ENCODE measurements around the gene DNTTIP2. TPM values are rescaled to one million over a fixed set of nuclear protein-coding genes. Genes with fewer than 3 reads are reported as not detected.
"Not testable (repeated sequence)": the region's sequence is repeated elsewhere in the genome, so short reads cannot be mapped to it uniquely, and the experiment has no call there.

DNTTIP2 gene
- total RNA-seq, 2 donors from 2014 or later, result 56.2 to 74.7 TPM

- WGBS, 2 experiments (ENCODE audit: insufficient coverage in 1 of 2, insufficient read length in 1 of 2), result 91 to 100% methylated on average over 3 to 5 of the region's 5 CpGs
- Histone ChIP-seq H3K4me1 (ENCODE audit: control insufficient read depth, insufficient read depth, low read length) (peaks cover 6% of the 10 kb centered on the region), H3K9me3 (ENCODE audit: control insufficient read depth, low read length) (no peaks in the 10 kb centered on the region), H3K27ac (ENCODE audit: low read depth, low read length) (no peak overlapping the region), H3K36me3 (ENCODE audit: control insufficient read depth, insufficient read depth, low read length) (peaks cover 26% of the 10 kb centered on the region), H3K9ac (ENCODE audit: extremely low read depth, low read length, poor library complexity, severe bottlenecking) (no peak overlapping the region), H3K27me3 (ENCODE audit: control insufficient read depth, insufficient read depth, low read length, poor library complexity, severe bottlenecking) (no peaks in the 10 kb centered on the region), H3K4me3 (ENCODE audit: low read length) (no peak overlapping the region)
- peaks cover 23% of the 10 kb centered on the region for H3K36me3 Mint-ChIP-seq (ENCODE audit: low read depth)
- peaks cover 8% of the 10 kb centered on the region for H3K4me1 Mint-ChIP-seq
- H3K27ac Mint-ChIP-seq, result no peak overlapping the region
- no peaks in the 10 kb centered on the region for H3K9me3 Mint-ChIP-seq
- DNase-seq, result no peak
- H3K27me3 Mint-ChIP-seq (ENCODE audit: insufficient read depth), result peaks cover 3% of the 10 kb centered on the region
- H3K4me3 Mint-ChIP-seq, result no peak overlapping the region
- TF ChIP-seq CTCF (conservative IDR thresholded peaks at IDR 0.05), result no peak
Observed at GRCh38 chr1:93865253-93865652, 13.8 kb downstream of the DNTTIP2 start.

GRCh38 chr1:93864175-93864574, 14.8 kb downstream of the DNTTIP2 start:
- Histone ChIP-seq H3K9me3 (ENCODE audit: control insufficient read depth, low read length) (no peaks in the 10 kb centered on the region), H3K27me3 (ENCODE audit: control insufficient read depth, insufficient read depth, low read length, poor library complexity, severe bottlenecking) (no peaks in the 10 kb centered on the region), H3K36me3 (ENCODE audit: control insufficient read depth, insufficient read depth, low read length) (peaks cover 17% of the 10 kb centered on the region), H3K4me3 (ENCODE audit: low read length) (peak overlapping the region; percentile 43), H3K9ac (ENCODE audit: extremely low read depth, low read length, poor library complexity, severe bottlenecking) (no peak overlapping the region), H3K4me1 (ENCODE audit: control insufficient read depth, insufficient read depth, low read length) (peaks cover 6% of the 10 kb centered on the region), H3K27ac (ENCODE audit: low read depth, low read length) (no peak overlapping the region)
- Mint-ChIP-seq H3K9me3 (peaks cover 3% of the 10 kb centered on the region), H3K27ac (no peak overlapping the region), H3K27me3 (ENCODE audit: insufficient read depth) (peaks cover 7% of the 10 kb centered on the region), H3K4me3 (no peak overlapping the region), H3K36me3 (ENCODE audit: low read depth) (peaks cover 15% of the 10 kb centered on the region), H3K4me1 (peaks cover 8% of the 10 kb centered on the region)
- no peak for TF ChIP-seq CTCF (conservative IDR thresholded peaks at IDR 0.05)
- peak; percentile 67 for DNase-seq
- WGBS, 2 experiments (ENCODE audit: insufficient coverage in 1 of 2, insufficient read length in 1 of 2), result 65 to 77% methylated on average over 3 of the region's 3 CpGs

- not testable (repeated sequence) for H3K4me1 Mint-ChIP-seq; H3K9ac ChIP-seq (ENCODE audit: extremely low read depth, low read length, poor library complexity, severe bottlenecking); DNase-seq; H3K4me3 Mint-ChIP-seq; H3K27me3 Mint-ChIP-seq (ENCODE audit: insufficient read depth); H3K36me3 Mint-ChIP-seq (ENCODE audit: low read depth); H3K4me1 ChIP-seq (ENCODE audit: control insufficient read depth, insufficient read depth, low read length); H3K27ac Mint-ChIP-seq; H3K4me3 ChIP-seq (ENCODE audit: low read length); H3K27me3 ChIP-seq (ENCODE audit: control insufficient read depth, insufficient read depth, low read length, poor library complexity, severe bottlenecking); H3K36me3 ChIP-seq (ENCODE audit: control insufficient read depth, insufficient read depth, low read length); H3K27ac ChIP-seq (ENCODE audit: low read depth, low read length)
- peaks cover 44% of the 10 kb centered on the region for H3K9me3 Mint-ChIP-seq
- peaks cover 13% of the 10 kb centered on the region for H3K9me3 ChIP-seq (ENCODE audit: control insufficient read depth, low read length)
- 80 to 88% methylated on average over 1 of the region's 3 CpGs for WGBS, 2 experiments (ENCODE audit: insufficient coverage in 1 of 2, insufficient read length in 1 of 2)
Observed at GRCh38 chr1:93857653-93858052, 21.4 kb downstream of the DNTTIP2 start.

GRCh38 chr1:93855983-93856382, 23.0 kb downstream of the DNTTIP2 start:
- H3K4me1 Mint-ChIP-seq; H3K27ac ChIP-seq (ENCODE audit: low read depth, low read length); H3K36me3 ChIP-seq (ENCODE audit: control insufficient read depth, insufficient read depth, low read length); H3K27me3 Mint-ChIP-seq (ENCODE audit: insufficient read depth); DNase-seq; H3K4me3 ChIP-seq (ENCODE audit: low read length); H3K36me3 Mint-ChIP-seq (ENCODE audit: low read depth); H3K4me3 Mint-ChIP-seq; H3K27ac Mint-ChIP-seq; H3K27me3 ChIP-seq (ENCODE audit: control insufficient read depth, insufficient read depth, low read length, poor library complexity, severe bottlenecking); H3K4me1 ChIP-seq (ENCODE audit: control insufficient read depth, insufficient read depth, low read length); H3K9ac ChIP-seq (ENCODE audit: extremely low read depth, low read length, poor library complexity, severe bottlenecking): not testable (repeated sequence)
- 98% methylated on average over 9 of the region's 9 CpGs; no CpG with 5 or more reads in 1 of the 2 experiments for WGBS, 2 experiments (ENCODE audit: insufficient coverage in 1 of 2, insufficient read length in 1 of 2)
- peaks cover 13% of the 10 kb centered on the region for H3K9me3 ChIP-seq (ENCODE audit: control insufficient read depth, low read length)
- H3K9me3 Mint-ChIP-seq, result peaks cover 44% of the 10 kb centered on the region
